Measurements from ENCODE around the gene FIGNL1.

The FIGNL1 gene

DNA sequence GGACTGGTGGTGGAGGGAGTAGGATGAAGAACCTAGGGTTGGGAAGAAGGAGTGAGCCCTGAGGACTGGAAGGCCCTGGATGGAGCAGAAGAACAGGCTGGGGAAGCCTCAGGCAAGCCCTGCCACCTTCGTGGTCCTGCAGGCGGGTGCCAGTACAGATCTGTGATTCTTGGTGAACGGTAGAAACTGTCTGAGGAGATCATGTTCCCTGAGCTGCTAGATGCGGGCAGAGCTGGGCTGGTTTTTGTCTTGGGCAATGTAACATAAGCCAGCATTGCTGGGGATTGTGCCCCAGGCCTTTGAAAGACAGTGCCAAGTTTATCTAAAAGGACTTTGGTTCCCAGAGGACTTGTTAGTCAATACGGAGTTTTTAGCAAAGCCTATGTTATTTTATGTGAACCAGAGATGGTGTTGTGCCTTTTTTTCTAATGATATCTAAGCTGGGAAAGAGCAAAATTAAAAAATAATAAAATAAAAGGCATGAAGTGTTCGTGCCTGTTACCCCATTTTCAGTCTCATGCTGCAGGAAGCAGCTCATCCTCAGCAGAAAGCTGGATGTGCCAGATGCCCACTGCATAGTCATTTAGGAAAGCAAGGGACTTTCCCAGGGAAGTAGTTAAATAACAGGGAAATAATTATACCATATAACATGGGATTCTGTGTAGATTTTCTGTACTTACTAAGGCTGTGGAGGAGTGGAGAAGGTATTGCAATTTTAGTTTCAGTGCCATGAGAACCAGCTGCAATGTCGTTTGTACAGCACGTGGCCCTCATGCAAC is 24.4 kb upstream of the FIGNL1 start:
- TF ChIP-seq POLR2AphosphoS5 (IDR thresholded peaks at IDR 0.05; ENCODE audit: low read depth, low read length) (no peak), FOXP2 (optimal IDR thresholded peaks at IDR 0.05; ENCODE audit: borderline replicate concordance, extremely low read depth, extremely low read length, insufficient read depth) (no peak), REST (IDR thresholded peaks at IDR 0.05; ENCODE audit: insufficient read depth in 1 of 2, low read depth in 2 of 2, low read length in 2 of 2) (no peak), TAF1 (IDR thresholded peaks at IDR 0.05; ENCODE audit: borderline replicate concordance, insufficient read depth, low read length) (no peak), SIN3A (IDR thresholded peaks at IDR 0.05; ENCODE audit: borderline replicate concordance, insufficient read depth, low read length) (no peak)

- TF ChIP-seq TAF1 (IDR thresholded peaks at IDR 0.05; ENCODE audit: borderline replicate concordance, insufficient read depth, low read length): no peak
- TF ChIP-seq FOXP2 (optimal IDR thresholded peaks at IDR 0.05; ENCODE audit: borderline replicate concordance, extremely low read depth, extremely low read length, insufficient read depth): no peak
- TF ChIP-seq POLR2AphosphoS5 (IDR thresholded peaks at IDR 0.05; ENCODE audit: low read depth, low read length): no peak
- TF ChIP-seq SIN3A (IDR thresholded peaks at IDR 0.05; ENCODE audit: borderline replicate concordance, insufficient read depth, low read length): no peak
- no peak for TF ChIP-seq REST (IDR thresholded peaks at IDR 0.05; ENCODE audit: insufficient read depth in 1 of 2, low read depth in 2 of 2, low read length in 2 of 2)
Measured at GRCh38 chr7:50473531-50473930, 23.4 kb upstream of the FIGNL1 start.

- TF ChIP-seq REST (IDR thresholded peaks at IDR 0.05; ENCODE audit: insufficient read depth in 1 of 2, low read depth in 2 of 2, low read length in 2 of 2) (no peak), SIN3A (IDR thresholded peaks at IDR 0.05; ENCODE audit: borderline replicate concordance, insufficient read depth, low read length) (no peak), POLR2AphosphoS5 (IDR thresholded peaks at IDR 0.05; ENCODE audit: low read depth, low read length) (no peak), TAF1 (IDR thresholded peaks at IDR 0.05; ENCODE audit: borderline replicate concordance, insufficient read depth, low read length) (no peak), FOXP2 (optimal IDR thresholded peaks at IDR 0.05; ENCODE audit: borderline replicate concordance, extremely low read depth, extremely low read length, insufficient read depth) (no peak)
Measured at GRCh38 chr7:50472427-50472826, 22.3 kb upstream of the FIGNL1 start.

- no peak for TF ChIP-seq REST (IDR thresholded peaks at IDR 0.05; ENCODE audit: insufficient read depth in 1 of 2, low read depth in 2 of 2, low read length in 2 of 2)
- no peak for TF ChIP-seq TAF1 (IDR thresholded peaks at IDR 0.05; ENCODE audit: borderline replicate concordance, insufficient read depth, low read length)
- no peak for TF ChIP-seq SIN3A (IDR thresholded peaks at IDR 0.05; ENCODE audit: borderline replicate concordance, insufficient read depth, low read length)
- no peak for TF ChIP-seq FOXP2 (optimal IDR thresholded peaks at IDR 0.05; ENCODE audit: borderline replicate concordance, extremely low read depth, extremely low read length, insufficient read depth)
- no peak for TF ChIP-seq POLR2AphosphoS5 (IDR thresholded peaks at IDR 0.05; ENCODE audit: low read depth, low read length)
Measured at GRCh38 chr7:50471970-50472369, 21.8 kb upstream of the FIGNL1 start.
